HUES48 (cell line): ENCODE data around the gene MYBPC3.
A peak's percentile ranks its signal among the peaks of the same experiment; 100 is the strongest.
"Not testable (repeated sequence)": the region's sequence is repeated elsewhere in the genome, so short reads cannot be mapped to it uniquely, and the experiment has no call there.

Experiments
- H3K27ac ChIP-seq: one replicate; pipeline ENCODE4 v1.7.0; 2013; ENCODE audit warnings: low read depth, low read length, inconsistent platforms
- H3K27me3 ChIP-seq: 2 replicates; pipeline ENCODE4 v1.6.1; 2013; ENCODE audit warnings: mild to moderate bottlenecking, low read length; ENCODE audit not compliant: control insufficient read depth, insufficient read depth
- H3K36me3 ChIP-seq: 2 replicates; pipeline ENCODE4 v1.6.1; 2013; ENCODE audit warnings: low read length; ENCODE audit not compliant: control insufficient read depth, insufficient read depth
- H3K4me1 ChIP-seq: 2 replicates; pipeline ENCODE4 v1.6.1; 2013; ENCODE audit warnings: mild to moderate bottlenecking, low read length; ENCODE audit not compliant: control insufficient read depth, insufficient read depth
- H3K4me3 ChIP-seq: 2 replicates; pipeline ENCODE4 v1.5.1; 2013; ENCODE audit warnings: mild to moderate bottlenecking, low read depth, low read length
- H3K9ac ChIP-seq: 2 replicates; pipeline ENCODE4 v1.6.1; 2013; ENCODE audit warnings: mild to moderate bottlenecking, low read depth, low read length, moderate library complexity
- H3K9me3 ChIP-seq: 2 replicates; pipeline ENCODE4 v1.6.1; 2013; ENCODE audit warnings: low read length; ENCODE audit not compliant: control insufficient read depth, insufficient read depth

Gene MYBPC3

GRCh38 chr11:47326198-47326597 is 26.3 kb downstream of the MYBPC3 start:
- no peaks in the 10 kb centered on the region for H3K9me3 ChIP-seq
- H3K36me3 ChIP-seq = peaks cover 65% of the 10 kb centered on the region

GRCh38 chr11:47325271-47326041 is 27.0 kb downstream of the MYBPC3 start:
- H3K36me3 ChIP-seq = peaks cover 65% of the 10 kb centered on the region
- H3K9ac ChIP-seq = no peak overlapping the region
- H3K4me1 ChIP-seq = no peaks in the 10 kb centered on the region

More at GRCh38 chr11:47326198-47326597, 26.3 kb downstream of the MYBPC3 start:
- H3K9ac ChIP-seq = no peak overlapping the region
- no peak overlapping the region for H3K27ac ChIP-seq
- no peaks in the 10 kb centered on the region for H3K27me3 ChIP-seq
- H3K4me3 ChIP-seq = no peak overlapping the region
- no peaks in the 10 kb centered on the region for H3K4me1 ChIP-seq

GRCh38 chr11:47324520-47324919 is 28.0 kb downstream of the MYBPC3 start:
- Histone ChIP-seq H3K9me3 (no peaks in the 10 kb centered on the region), H3K27ac (no peak overlapping the region), H3K9ac (no peak overlapping the region), H3K4me1 (no peaks in the 10 kb centered on the region), H3K27me3 (no peaks in the 10 kb centered on the region), H3K36me3 (peaks cover 58% of the 10 kb centered on the region), H3K4me3 (no peak overlapping the region)

More at GRCh38 chr11:47325271-47326041, 27.0 kb downstream of the MYBPC3 start:
- no peak overlapping the region for H3K27ac ChIP-seq
- no peaks in the 10 kb centered on the region for H3K27me3 ChIP-seq
- no peak overlapping the region for H3K4me3 ChIP-seq
- no peaks in the 10 kb centered on the region for H3K9me3 ChIP-seq

- no peak overlapping the region for H3K27ac ChIP-seq
- peaks cover 46% of the 10 kb centered on the region for H3K36me3 ChIP-seq
- no peaks in the 10 kb centered on the region for H3K4me1 ChIP-seq
- H3K9me3 ChIP-seq = no peaks in the 10 kb centered on the region
- H3K4me3 ChIP-seq = no peak overlapping the region
- no peak overlapping the region for H3K9ac ChIP-seq
- H3K27me3 ChIP-seq = no peaks in the 10 kb centered on the region
These were observed 34.3 kb downstream of the MYBPC3 start for GRCh38 chr11:47318166-47318565.

- Histone ChIP-seq H3K4me3 (no peak overlapping the region), H3K36me3 (peaks cover 53% of the 10 kb centered on the region), H3K9ac (no peak overlapping the region), H3K4me1 (no peaks in the 10 kb centered on the region), H3K9me3 (no peaks in the 10 kb centered on the region), H3K27me3 (no peaks in the 10 kb centered on the region), H3K27ac (no peak overlapping the region)
These were observed 35.3 kb downstream of the MYBPC3 start for GRCh38 chr11:47317064-47317828.

- not testable (repeated sequence) for H3K9me3 ChIP-seq, H3K4me1 ChIP-seq, H3K9ac ChIP-seq, H3K27me3 ChIP-seq, H3K27ac ChIP-seq, H3K4me3 ChIP-seq
- peaks cover 54% of the 10 kb centered on the region for H3K36me3 ChIP-seq
These were observed 36.0 kb downstream of the MYBPC3 start for GRCh38 chr11:47316501-47316900.

GRCh38 chr11:47314992-47315391 is 37.5 kb downstream of the MYBPC3 start:
- H3K4me1 ChIP-seq = no peaks in the 10 kb centered on the region
- no peak overlapping the region for H3K4me3 ChIP-seq
- no peak overlapping the region for H3K27ac ChIP-seq
- no peak overlapping the region for H3K9ac ChIP-seq
- H3K27me3 ChIP-seq = no peaks in the 10 kb centered on the region
- peaks cover 57% of the 10 kb centered on the region for H3K36me3 ChIP-seq
- no peaks in the 10 kb centered on the region for H3K9me3 ChIP-seq

GRCh38 chr11:47308050-47308823 is 44.3 kb downstream of the MYBPC3 start:
- Histone ChIP-seq H3K27me3 (no peaks in the 10 kb centered on the region), H3K9me3 (no peaks in the 10 kb centered on the region), H3K9ac (no peak overlapping the region), H3K27ac (peak overlapping the region; percentile 72), H3K36me3 (peaks cover 74% of the 10 kb centered on the region), H3K4me1 (no peaks in the 10 kb centered on the region), H3K4me3 (no peak overlapping the region)

- H3K9ac ChIP-seq = no peak overlapping the region
- peaks cover 69% of the 10 kb centered on the region for H3K36me3 ChIP-seq
- H3K9me3 ChIP-seq = no peaks in the 10 kb centered on the region
- H3K4me1 ChIP-seq = no peaks in the 10 kb centered on the region
- H3K27me3 ChIP-seq = no peaks in the 10 kb centered on the region
- no peak overlapping the region for H3K4me3 ChIP-seq
- H3K27ac ChIP-seq = no peak overlapping the region
These were observed 46.0 kb downstream of the MYBPC3 start for GRCh38 chr11:47306484-47306844.

GRCh38 chr11:47305734-47306483 is 46.6 kb downstream of the MYBPC3 start:
- Histone ChIP-seq H3K9ac (no peak overlapping the region), H3K4me1 (no peaks in the 10 kb centered on the region), H3K4me3 (no peak overlapping the region), H3K27ac (no peak overlapping the region), H3K36me3 (peaks cover 65% of the 10 kb centered on the region), H3K9me3 (no peaks in the 10 kb centered on the region), H3K27me3 (no peaks in the 10 kb centered on the region)
